Transverse colon (tissue), 4 donors: Measurements from ENCODE around the gene MINDY1. TPM values are rescaled to one million over a fixed set of nuclear protein-coding genes. Genes with fewer than 3 reads are reported as not detected.

ENCODE experiments used
- DNase-seq: peaks from one replicate; pipeline ENCODE4 v3.0.0-alpha.2; 2019
- H3K27ac ChIP-seq, 4 donors: fragments of 200-600 bp; sonication (generic); 2 replicates each; pipeline ENCODE4 v1.5.1; 2016 to 2018; ENCODE audit warnings: inconsistent platforms in 4 of 4
- H3K27me3 ChIP-seq: fragments of 200-600 bp; sonication (generic); 2 replicates; pipeline ENCODE4 v1.5.1; 2017; ENCODE audit warnings: inconsistent platforms
- H3K36me3 ChIP-seq, 4 donors: fragments of 200-600 bp; sonication (generic); 2 replicates each; pipeline ENCODE4 v1.5.1; 2017 to 2019; ENCODE audit warnings: inconsistent platforms in 4 of 4
- H3K4me1 ChIP-seq, 4 donors: fragments of 200-600 bp; sonication (generic); 2 replicates each; pipeline ENCODE4 v1.5.1; 2017 to 2020; ENCODE audit warnings: inconsistent platforms in 4 of 4
- H3K4me3 ChIP-seq, 4 donors: fragments of 200-600 bp; sonication (generic); 1 replicate in 1 of 4; 2 replicates in 3 of 4; pipeline versions ENCODE4 v1.5.1 to v1.6.1; 2017 to 2019; ENCODE audit warnings: inconsistent platforms in 4 of 4
- H3K9me3 ChIP-seq, 2 donors: fragments of 200-600 bp; sonication (generic); 2 replicates each; pipeline ENCODE4 v1.5.1; 2017 to 2019; ENCODE audit warnings: inconsistent platforms in 2 of 2
- EP300 ChIP-seq: sonication (generic); formaldehyde crosslinking; IDR thresholded peaks from one replicate; pipeline ENCODE4 v1.6.1; 2017; ENCODE audit warnings: antibody characterized with exemption, low read depth
- POLR2A ChIP-seq: fragments of 450-650 bp; IDR thresholded peaks from one replicate; pipeline ENCODE4 v1.6.1; 2016; ENCODE audit warnings: antibody characterized with exemption, mild to moderate bottlenecking, moderate library complexity
- POLR2AphosphoS5 ChIP-seq, 3 donors: sonication (generic); formaldehyde crosslinking; IDR thresholded peaks; one replicate each; pipeline ENCODE4 v1.6.1; 2016; ENCODE audit warnings: antibody characterized with exemption in 3 of 3
- WGBS, 2 donors: methylation state at CpG; one replicate each; pipeline ENCODE4 v1.1.5; 2018; ENCODE audit warnings: low coverage in 1 of 2; 5-methylcytosine and 5-hydroxymethylcytosine counted together
- in situ Hi-C, 4 donors: fragments of 200-750 bp; cut with MboI; loops; one replicate each; pipeline versions ENCODE4 v1.15.0 to v1.15.1; 2017; ENCODE audit warnings: low sequenced_read_pairs in 3 of 4, low pct_ligation_motif_present in 1 of 4, low pct_unique_long_range_greater_than_20kb in 1 of 4
- intact Hi-C: fragments of 100-400 bp; cut with DNase I; formaldehyde crosslinking; loops from one replicate; pipeline ENCODE4 v1.15.1; 2023; ENCODE audit warnings: low total_unique reads
- small RNA-seq, 4 donors: library from RNA; depleted of rRNA; stranded (forward); fragments of <200 nt; gene quantifications; one replicate each; pipeline ENCODE3, GENCODE V24; 2016
- total RNA-seq, 4 donors: library from RNA; depleted of rRNA; stranded (reverse); fragments of >200 nt; gene quantifications; one replicate each; pipeline ENCODE4 v1.1.0, GENCODE V29; 2016
- TF ChIP-seq, protein P1 (sequence below), 5 experiments: fragments of 200-600 bp in 3 of 5; fragments of 450-650 bp in 2 of 5; sonication (generic) in 3 of 5; IDR thresholded peaks; 1 replicate in 2 of 5; 2 replicates in 3 of 5; pipeline ENCODE4 v1.5.1; 2016 to 2017; ENCODE audit warnings: antibody characterized with exemption in 5 of 5, inconsistent platforms in 3 of 5, mild to moderate bottlenecking in 2 of 5, moderate library complexity in 1 of 5

MINDY1 gene
- total RNA-seq, 4 donors from 2014 or later = 27.7 to 66.2 (median 54.8) TPM

DNA sequence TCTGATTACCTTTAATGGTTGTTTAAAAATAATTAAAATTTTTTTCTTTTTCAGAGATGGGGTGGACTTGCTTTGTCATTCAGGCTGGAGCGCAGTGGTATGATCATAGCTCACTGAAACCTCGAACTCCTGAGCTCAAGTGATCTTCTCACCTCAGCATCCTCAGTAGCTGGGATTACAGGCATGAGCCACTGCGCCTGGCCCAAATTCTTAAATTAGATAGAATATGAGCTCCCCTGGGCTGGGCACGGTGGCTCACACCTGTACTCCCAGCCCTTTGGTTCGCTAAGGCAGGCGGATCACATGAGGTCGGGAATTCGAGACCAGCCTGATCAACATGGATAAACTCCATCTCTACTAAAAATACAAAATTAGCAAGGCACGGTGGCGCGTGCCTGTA, 49.0 kb downstream of the MINDY1 start:
- intact Hi-C loops (no loop called here), in situ Hi-C loops (no loop called here)
- TF ChIP-seq POLR2A = no peak
- H3K36me3 ChIP-seq = peaks cover 0 to 78% (median 20%) of the 10 kb centered on the region in 4 donors
- H3K27me3 ChIP-seq = no peaks in the 10 kb centered on the region
- H3K4me1 ChIP-seq = no peaks in the 10 kb centered on the region
- H3K9me3 ChIP-seq = no peaks in the 10 kb centered on the region
- no peak overlapping the region for H3K27ac ChIP-seq
- H3K4me3 ChIP-seq = no peak overlapping the region
- DNase-seq = no peak
- WGBS, 2 donors = 96% methylated on average over 11 of the region's 11 CpGs; no CpG with 5 or more reads in 1 of the 2 donors

DNA sequence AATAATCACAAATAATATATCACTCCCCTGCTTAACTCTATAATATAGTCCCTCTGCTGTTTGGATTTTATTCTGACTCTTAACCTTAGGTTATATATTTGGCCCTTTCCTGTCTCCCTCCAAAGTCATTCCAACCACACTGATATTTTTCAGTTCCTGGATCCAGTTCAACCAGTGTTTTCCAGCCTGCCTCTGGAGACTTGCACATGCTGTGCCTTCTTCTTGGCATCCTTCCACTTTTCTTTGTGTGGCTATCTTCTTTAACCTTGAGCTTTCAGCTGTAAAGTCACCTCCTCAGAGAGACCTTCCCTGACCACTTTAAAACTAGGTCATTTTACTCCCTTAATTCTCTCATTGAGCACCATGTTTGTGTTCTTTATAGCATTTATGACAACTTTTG, 51.4 kb downstream of the MINDY1 start:
- DNase-seq = no peak
- intact Hi-C loops = no loop called here

DNA sequence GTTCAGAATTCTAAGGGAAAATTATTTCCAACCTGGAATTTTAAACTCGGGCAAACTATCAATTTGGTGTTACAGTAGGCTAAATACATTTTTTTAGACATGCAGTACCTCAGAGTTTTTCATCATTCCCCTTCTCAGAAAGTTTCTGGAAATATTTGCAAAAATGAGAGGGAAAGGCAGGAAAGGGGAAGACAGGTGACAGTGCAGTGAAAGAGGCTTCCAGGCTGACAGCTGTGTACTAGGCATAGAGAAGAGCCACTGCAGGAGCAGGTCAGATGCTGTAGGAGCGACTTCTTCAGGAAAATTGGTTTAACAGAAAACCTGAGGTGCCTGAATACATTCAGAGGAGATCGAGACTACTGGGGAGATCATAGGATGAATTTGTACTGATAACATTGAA, 52.0 kb downstream of the MINDY1 start:
- Histone ChIP-seq H3K4me3 (no peak overlapping the region), H3K27ac (no peak overlapping the region), H3K9me3 (no peaks in the 10 kb centered on the region), H3K27me3 (no peaks in the 10 kb centered on the region), H3K36me3 (peaks cover 0 to 72% (median 26%) of the 10 kb centered on the region in 4 donors), H3K4me1 (no peaks in the 10 kb centered on the region)
- intact Hi-C loops = no loop called here
- TF ChIP-seq, protein P1, sequence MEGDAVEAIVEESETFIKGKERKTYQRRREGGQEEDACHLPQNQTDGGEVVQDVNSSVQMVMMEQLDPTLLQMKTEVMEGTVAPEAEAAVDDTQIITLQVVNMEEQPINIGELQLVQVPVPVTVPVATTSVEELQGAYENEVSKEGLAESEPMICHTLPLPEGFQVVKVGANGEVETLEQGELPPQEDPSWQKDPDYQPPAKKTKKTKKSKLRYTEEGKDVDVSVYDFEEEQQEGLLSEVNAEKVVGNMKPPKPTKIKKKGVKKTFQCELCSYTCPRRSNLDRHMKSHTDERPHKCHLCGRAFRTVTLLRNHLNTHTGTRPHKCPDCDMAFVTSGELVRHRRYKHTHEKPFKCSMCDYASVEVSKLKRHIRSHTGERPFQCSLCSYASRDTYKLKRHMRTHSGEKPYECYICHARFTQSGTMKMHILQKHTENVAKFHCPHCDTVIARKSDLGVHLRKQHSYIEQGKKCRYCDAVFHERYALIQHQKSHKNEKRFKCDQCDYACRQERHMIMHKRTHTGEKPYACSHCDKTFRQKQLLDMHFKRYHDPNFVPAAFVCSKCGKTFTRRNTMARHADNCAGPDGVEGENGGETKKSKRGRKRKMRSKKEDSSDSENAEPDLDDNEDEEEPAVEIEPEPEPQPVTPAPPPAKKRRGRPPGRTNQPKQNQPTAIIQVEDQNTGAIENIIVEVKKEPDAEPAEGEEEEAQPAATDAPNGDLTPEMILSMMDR (IDR thresholded peaks at IDR 0.05) = no peak
- TF ChIP-seq EP300 (no peak), POLR2AphosphoS5 (IDR thresholded peaks at IDR 0.05) (no peak), POLR2A (no peak)
- DNase-seq = no peak
- 91 to 92% methylated on average over 3 of the region's 3 CpGs for WGBS, 2 donors
- in situ Hi-C loops = no loop called here

More for the DNA sequence above, 51.4 kb downstream of the MINDY1 start:
- H3K27ac ChIP-seq = no peak overlapping the region
- H3K36me3 ChIP-seq = peaks cover 0 to 71% (median 27%) of the 10 kb centered on the region in 4 donors
- TF ChIP-seq POLR2AphosphoS5 (IDR thresholded peaks at IDR 0.05) (no peak), POLR2A (no peak)
- TF ChIP-seq, protein P1 (IDR thresholded peaks at IDR 0.05) = no peak
- H3K27me3 ChIP-seq = no peaks in the 10 kb centered on the region
- in situ Hi-C loops = no loop called here
- no peak overlapping the region for H3K4me3 ChIP-seq
- H3K4me1 ChIP-seq = no peaks in the 10 kb centered on the region
- no peaks in the 10 kb centered on the region for H3K9me3 ChIP-seq

Small RNA genes within 50 kb of the gene (small RNA-seq; reads per million reads assigned to genes)
- 0 reads per million in 4 donors for gene RNU6-884P

Other genes with a start within 250 kb of the MINDY1 start
- 100 to 1,000 TPM; 235 to 454 (median 330) TPM for gene CTSS, start 241.1 kb downstream of the MINDY1 start, total RNA-seq
- gene CTSK, start 198.6 kb downstream of the MINDY1 start, total RNA-seq = 10 to 100 TPM; 13.3 to 53.2 (median 35.8) TPM
- 10 to 100 TPM; 47.9 to 64.6 (median 53.9) TPM for gene ARNT, start 130.3 kb downstream of the MINDY1 start, total RNA-seq
- gene CTXND2, start 119.8 kb downstream of the MINDY1 start, total RNA-seq = not detected
- gene SETDB1, start 80.5 kb downstream of the MINDY1 start, total RNA-seq = 10 to 100 TPM; 19.5 to 59.7 (median 39.2) TPM
- gene CERS2, start 32.1 kb downstream of the MINDY1 start, total RNA-seq = 100 to 1,000 TPM in 2 of 4 donors, 10 to 100 TPM in 2; 35.2 to 142 (median 101) TPM
- under 1 TPM in 1 of 4 donors, not detected in 3; 0.32 TPM for gene ANXA9, start 24.6 kb downstream of the MINDY1 start, total RNA-seq
- 10 to 100 TPM in 3 of 4 donors, 1 to 10 TPM in 1; 9.0 to 80.4 (median 26.8) TPM for gene PRUNE1, start 1.5 kb upstream of the MINDY1 start, total RNA-seq
- gene BNIPL, start 29.7 kb upstream of the MINDY1 start, total RNA-seq = 1 to 10 TPM in 2 of 4 donors, under 1 TPM in 1, not detected in 1; 0.68 to 10.0 (median 2.5) TPM
- gene C1orf56, start 40.8 kb upstream of the MINDY1 start, total RNA-seq = 1 to 10 TPM; 1.5 to 3.7 (median 2.8) TPM
- 10 to 100 TPM; 34.4 to 90.2 (median 57.5) TPM for gene CDC42SE1, start 52.7 kb upstream of the MINDY1 start, total RNA-seq
- 1 to 10 TPM in 3 of 4 donors, not detected in 1; 1.2 to 3.2 (median 1.3) TPM for gene MLLT11, start 53.5 kb upstream of the MINDY1 start, total RNA-seq
- gene GABPB2, start 63.9 kb upstream of the MINDY1 start, total RNA-seq = 10 to 100 TPM in 3 of 4 donors, 1 to 10 TPM in 1; 9.6 to 19.8 (median 10.2) TPM
- 10 to 100 TPM in 1 of 4 donors, 1 to 10 TPM in 3; 1.8 to 16.3 (median 2.9) TPM for gene SEMA6C, start 139.7 kb upstream of the MINDY1 start, total RNA-seq
- gene TNFAIP8L2, start 149.7 kb upstream of the MINDY1 start, total RNA-seq = 1 to 10 TPM; 2.0 to 5.2 (median 4.2) TPM
- 10 to 100 TPM in 1 of 4 donors, 1 to 10 TPM in 3; 1.4 to 15.7 (median 7.3) TPM for gene LYSMD1, start 159.0 kb upstream of the MINDY1 start, total RNA-seq
- gene SCNM1, start 159.2 kb upstream of the MINDY1 start, total RNA-seq = 10 to 100 TPM in 3 of 4 donors, 1 to 10 TPM in 1; 9.0 to 35.4 (median 25.1) TPM
- gene TMOD4, start 169.1 kb upstream of the MINDY1 start, total RNA-seq = not detected
- gene VPS72, start 183.3 kb upstream of the MINDY1 start, total RNA-seq = 10 to 100 TPM in 3 of 4 donors, 1 to 10 TPM in 1; 4.9 to 26.6 (median 20.1) TPM
- 10 to 100 TPM; 46.7 to 78.2 (median 59.4) TPM for gene PIP5K1A, start 191.7 kb upstream of the MINDY1 start, total RNA-seq
- 100 to 1,000 TPM in 1 of 4 donors, 10 to 100 TPM in 3; 41.9 to 111 (median 79.5) TPM for gene PSMD4, start 247.8 kb upstream of the MINDY1 start, total RNA-seq